GM18526 (cell line): ENCODE results near the gene RAD51.

Source experiments
- POLR2A ChIP-seq: IDR thresholded peaks from 3 replicates; pipeline ENCODE4 v1.6.1; 2011; ENCODE audit not compliant: insufficient read length; ENCODE audit errors: extremely low read depth

The RAD51 gene

DNA sequence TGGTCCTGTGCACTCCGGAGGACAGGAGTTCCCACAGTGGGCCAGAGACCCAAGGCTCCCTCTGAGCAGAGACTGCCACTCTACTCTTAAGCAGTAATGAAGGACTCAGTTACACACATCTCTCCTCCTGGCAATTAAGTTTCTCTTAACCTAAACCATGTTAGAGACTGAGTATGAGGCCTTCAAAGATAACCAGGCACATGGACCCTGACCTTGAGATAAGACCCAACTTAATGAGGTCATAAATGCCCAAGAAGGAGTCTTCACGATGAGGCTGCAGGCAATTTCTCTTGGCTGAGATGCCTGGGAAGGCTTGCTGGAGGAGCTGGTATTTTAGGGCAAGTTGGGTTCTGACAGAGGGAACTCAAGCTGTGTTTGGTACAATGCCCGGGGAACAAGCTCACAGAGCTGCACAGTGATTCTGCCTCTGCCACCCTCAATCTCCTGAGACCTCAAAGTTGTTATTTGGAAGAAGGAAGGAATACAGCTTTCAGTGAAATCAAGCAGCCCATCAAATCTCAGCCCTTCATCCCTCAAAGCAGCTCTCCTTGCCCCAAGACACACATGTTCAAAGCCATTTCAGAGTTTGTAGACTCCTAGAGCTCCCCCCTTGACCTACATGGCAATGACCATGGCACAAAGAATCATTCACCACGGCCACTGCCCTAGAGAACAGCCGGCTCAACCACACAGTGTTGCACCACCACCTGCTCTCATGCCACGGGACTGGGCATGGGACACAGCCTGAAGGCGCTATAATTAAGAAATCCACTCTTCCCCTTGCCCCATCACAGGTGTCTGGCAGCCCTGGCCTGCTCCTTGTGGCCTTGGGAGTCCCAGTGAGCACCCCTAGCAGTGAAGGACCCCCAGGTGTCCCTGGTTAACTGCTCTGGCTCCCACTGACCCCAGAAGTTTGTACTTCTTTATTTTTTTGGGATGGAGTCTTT lies 53.0 kb downstream of the RAD51 start:
- TF ChIP-seq POLR2A, result no peak

DNA sequence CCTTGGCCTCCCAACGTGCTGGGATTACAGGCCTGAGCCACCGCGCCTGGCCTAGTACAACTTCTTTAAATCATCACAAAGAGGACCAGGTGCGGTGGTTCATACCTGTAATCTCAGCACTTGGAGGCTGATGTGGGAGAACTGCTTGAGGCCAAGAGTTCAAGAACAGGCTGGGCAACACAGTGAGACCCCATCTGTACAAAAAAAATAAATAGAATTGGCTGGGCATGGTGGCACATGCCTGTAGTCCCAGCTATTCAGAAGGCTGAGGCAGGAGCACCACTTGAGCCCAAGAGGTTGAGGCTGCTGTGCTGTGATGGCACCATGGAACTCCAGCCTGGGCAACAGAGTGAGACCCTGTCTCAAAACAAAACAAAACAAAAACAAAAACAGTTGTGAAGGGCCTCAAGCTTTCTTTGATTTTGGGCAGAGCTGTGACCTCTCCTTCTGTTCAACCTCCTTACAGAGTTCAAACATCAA lies 54.2 kb downstream of the RAD51 start:
- TF ChIP-seq POLR2A, result no peak

DNA sequence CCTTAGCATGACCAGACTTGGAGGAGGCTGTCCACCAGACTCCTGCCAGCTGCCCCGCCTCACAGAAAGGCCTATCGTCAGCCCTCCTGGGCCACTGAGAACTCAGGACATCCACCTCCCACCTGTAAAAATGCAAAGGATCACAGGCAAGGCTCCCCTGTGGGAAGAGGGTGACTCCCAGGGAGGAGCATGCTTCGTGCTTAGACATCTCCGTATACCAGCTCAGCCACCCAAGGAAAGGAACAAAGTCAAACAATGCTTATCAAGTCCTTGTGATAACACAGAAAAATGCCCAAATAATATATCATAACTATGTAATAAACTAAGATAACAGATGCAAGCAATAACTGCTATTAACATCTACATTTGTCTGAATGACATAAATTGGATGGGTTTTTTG lies 55.9 kb downstream of the RAD51 start:
- TF ChIP-seq POLR2A, result no peak

DNA sequence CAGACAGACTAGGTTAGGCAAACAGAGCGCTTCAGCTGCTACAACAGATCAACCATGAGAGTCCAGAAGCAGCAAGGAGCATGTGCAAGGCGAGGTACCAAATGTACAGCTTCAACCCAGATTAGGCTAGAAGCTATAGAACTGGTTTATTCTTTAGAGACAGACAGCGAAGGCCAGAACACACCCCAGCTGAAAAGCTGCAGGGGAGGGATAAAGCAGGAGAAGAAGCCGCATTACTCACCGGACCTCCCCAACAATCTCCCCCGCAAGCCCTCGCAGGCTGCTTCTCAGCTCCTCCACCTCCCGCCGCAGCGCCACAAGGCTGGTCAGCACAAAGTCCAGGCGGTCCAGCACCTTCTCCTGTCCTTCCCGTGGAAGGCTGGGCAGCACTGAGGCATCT lies 56.8 kb downstream of the RAD51 start:
- TF ChIP-seq POLR2A, result no peak

DNA sequence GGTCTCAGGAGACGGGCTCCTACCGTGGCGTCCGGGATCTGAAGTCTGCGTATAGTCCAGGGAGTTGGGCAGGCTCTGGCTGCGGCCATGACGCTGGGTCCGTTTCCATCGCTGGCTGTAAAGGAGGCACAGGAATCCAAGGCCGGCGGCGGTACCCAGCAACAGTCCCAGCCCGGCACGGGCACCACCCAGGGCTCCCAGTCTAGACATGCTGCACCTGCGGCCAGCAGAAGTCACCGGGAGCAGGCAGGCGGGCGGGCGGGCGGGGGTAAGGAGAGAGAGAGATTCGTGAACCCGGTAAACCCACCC lies 59.6 kb downstream of the RAD51 start:
- TF ChIP-seq POLR2A, result no peak

DNA sequence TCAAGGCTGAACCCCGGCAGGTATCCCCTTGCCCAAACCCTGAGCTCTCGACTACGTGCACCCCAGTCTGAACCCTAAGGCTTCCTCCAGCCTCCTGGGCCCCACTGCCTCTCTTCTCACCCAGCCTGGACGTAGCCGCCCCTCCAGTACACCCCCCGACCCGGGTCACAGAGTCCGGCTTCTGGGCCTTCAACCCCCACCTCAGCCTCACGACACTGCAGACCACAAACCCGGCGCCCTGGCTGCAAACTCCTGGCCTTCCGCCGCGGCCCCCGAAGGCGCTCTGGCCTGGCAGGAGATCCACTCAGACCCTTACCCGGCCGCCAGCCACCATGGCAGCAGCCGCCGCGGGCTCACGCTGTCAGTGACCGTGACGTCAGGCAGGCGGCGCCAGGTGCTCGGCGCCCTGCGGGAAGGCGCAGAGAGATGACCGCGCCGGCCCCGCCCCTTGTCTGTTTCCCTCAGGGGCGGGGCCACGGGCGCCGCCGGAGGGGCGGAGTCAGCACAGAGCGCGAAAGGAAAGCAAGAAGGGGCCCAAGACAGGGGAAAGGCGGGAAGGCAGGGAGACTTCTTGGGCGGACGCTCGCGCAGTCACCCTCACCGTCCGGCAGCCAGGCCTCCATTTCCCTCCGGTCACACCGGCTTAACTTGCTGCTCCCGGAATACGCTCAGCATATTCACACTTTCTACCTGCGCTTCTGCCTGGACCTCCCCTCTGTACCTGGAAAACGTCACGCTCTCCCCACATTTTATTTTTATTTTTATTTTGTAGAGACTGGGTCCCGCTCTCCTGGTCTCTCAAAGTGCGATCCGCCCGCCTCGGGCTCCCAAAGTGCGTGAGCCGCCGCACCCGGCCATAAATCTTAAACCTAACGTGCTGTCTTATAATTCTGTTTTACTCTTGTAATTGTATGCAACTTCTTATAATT lies 60.2 kb downstream of the RAD51 start, which contains the start of gene RMDN3:
Gene RMDN3 (minus strand): TSS at position 372 of the 929 bp plus-strand sequence. CDS start 471 bp downstream, outside the sequence.
- peak; percentile 89 for TF ChIP-seq POLR2A

DNA sequence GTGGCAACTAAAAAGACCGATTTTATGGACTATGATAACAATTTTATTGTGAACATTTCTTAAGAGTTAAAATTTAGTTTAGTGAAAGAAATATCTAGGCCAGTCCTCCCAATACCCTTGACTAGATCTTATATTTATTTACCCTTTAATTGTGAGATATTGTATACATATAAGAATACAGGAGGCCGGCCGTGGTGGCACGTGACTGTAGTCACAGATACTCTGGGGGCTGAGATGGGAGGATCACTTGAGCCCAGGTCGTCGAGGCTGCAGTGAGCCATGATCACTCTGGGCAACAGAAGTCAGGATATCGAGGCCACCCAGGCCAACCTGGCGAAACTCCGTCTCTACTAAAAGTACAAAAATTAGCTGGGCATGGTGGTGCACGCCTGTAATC lies 60.8 kb downstream of the RAD51 start:
- TF ChIP-seq POLR2A, result no peak

DNA sequence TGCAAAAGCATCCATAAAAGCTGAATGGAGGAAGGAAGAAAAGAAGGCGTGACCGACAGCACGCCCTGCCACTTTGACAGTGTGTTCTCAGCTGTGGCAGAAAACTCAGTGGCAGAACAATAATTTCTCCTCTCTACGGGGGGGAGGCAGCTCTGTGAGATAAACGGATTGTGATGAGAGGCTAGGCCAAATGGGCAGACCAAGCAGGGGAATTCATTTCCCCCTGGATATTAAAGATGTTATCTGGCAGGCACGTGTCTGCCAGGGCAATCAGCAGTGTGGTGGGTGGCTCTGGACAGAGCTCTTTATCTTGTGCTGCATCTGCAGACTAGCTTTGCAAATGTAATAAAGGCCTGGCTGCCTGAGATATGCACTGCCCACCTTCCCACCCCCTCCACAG lies 62.0 kb downstream of the RAD51 start:
- no peak for TF ChIP-seq POLR2A

DNA sequence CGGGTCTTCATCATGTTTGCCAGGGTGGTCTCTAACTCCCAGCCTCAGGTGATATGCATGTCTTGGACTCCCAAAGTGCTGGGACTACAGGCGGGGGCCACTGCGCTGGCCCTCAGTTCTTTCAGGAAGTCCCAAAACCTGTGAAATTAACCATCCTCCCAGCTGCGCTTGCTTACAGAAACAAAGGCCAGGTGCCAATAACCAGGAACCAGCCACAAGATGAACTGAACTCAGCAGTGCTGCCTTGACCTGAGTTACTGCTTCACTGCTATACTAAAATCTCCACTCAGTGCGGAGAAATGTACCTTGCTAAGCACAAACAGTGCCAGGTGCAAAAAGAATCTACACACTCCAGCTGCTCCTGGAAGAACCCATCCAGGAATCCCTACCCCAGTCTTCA lies 65.0 kb downstream of the RAD51 start:
- no peak for TF ChIP-seq POLR2A

DNA sequence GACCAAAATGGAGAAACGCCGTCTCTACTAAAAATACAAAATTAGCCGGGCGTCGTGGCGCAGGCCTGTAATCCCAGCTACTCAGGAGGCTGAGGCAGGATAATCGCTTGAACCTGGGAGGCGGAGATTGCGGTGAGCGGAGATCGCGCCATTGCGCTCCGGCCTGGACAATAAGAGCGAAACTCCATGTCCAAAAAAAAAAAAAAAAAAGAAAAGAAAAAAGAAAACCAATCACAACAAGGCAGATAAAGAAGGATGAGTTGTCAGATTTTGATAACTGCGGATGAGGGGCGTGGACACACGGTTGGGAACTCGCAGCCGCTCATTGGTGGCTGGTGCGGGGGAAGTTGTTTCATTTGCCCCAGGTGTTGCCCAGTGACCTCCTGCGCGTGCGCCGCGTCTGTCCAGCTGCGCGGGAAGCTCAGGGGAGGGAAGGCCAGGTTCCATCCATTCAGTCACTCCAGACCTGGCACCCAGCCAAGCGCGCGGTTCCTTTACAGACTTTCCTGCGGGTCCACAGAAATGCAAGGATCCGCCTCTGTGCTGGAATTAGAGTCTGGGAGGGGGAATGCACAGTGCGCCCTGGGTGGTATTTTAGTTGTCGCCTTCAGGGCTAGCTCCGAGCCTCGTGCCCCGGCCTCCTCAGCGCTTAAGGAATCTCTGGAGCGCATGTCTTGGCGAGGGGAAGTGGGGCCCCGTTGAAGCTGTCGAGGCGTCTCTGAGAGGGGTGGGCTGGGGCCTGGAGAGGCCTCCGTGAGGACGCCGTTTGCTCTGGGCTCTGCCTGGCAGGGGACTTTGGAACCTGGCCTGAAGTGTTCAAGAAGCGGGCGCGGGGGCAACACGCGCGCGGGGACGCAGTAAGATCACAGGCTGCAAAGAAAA lies 68.2 kb downstream of the RAD51 start:
- no peak for TF ChIP-seq POLR2A

DNA sequence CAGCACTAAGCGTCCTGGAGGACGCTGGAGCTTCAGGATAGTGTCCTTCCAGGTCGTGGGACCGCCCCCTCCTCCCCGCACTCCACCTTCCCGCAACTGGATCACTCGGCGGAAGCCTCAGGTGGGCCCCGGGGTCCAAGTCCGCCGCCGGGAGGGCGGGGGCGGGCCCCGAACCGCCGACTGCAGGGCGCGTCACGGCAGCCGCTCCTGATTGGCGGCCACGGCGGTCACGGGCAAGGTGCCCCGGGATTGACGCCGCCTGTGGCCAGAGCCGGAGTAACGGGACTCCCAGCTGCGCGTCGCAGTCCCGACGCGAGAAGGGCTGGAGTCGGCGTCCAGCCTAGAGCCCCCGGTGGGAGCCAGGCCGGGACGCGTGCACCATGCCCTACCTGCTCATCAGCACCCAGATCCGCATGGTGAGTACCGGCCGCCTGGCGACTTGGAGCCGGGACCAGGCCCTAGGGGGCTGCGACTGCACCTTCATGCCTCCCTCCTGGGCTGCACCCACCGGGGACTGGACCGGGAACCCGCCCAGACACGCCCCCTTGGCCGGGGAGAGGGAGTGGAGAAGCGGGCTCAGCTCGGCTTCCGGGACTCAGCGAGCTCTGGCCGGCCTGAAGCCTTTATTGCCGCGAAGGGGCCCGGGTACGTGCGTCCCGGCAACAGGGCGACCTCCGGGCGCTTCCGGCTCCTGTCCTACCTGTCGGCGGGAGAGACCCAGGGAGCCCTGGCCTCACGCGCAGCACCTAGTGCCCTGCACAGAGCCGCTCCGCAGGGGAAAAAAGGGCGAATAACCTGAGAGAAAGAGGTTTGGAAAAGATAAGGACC lies 69.0 kb downstream of the RAD51 start, which contains the start of gene GCHFR:
Gene GCHFR (plus strand): TSS at position 268 of the 828 bp plus-strand sequence. CDS start 113 bp downstream, at position 381.
- TF ChIP-seq POLR2A, result peak; percentile 22

DNA sequence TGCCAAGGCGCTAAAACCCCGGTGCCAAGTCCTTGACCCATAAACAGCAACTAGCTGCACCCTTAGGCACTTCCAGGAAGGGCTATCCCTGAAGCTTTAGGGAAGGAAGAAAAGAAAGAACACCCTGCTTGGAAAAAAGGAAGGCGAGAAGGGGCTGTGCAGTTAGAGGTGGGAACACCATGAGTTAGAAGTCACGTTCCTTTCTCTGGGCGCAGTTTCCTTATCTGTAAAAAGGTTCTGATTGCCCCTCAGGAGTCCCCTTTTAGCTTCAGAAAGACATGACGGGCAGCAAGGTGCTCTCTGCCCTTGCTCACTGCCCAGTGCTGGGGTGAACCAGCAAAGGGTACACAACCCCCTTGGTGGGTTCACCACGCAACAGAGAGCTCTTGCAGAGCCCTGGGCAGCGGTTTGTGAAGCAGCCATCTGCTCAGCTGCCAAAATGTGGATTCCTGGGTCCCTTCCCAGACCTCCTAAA lies 69.7 kb downstream of the RAD51 start:
- TF ChIP-seq POLR2A, result no peak

DNA sequence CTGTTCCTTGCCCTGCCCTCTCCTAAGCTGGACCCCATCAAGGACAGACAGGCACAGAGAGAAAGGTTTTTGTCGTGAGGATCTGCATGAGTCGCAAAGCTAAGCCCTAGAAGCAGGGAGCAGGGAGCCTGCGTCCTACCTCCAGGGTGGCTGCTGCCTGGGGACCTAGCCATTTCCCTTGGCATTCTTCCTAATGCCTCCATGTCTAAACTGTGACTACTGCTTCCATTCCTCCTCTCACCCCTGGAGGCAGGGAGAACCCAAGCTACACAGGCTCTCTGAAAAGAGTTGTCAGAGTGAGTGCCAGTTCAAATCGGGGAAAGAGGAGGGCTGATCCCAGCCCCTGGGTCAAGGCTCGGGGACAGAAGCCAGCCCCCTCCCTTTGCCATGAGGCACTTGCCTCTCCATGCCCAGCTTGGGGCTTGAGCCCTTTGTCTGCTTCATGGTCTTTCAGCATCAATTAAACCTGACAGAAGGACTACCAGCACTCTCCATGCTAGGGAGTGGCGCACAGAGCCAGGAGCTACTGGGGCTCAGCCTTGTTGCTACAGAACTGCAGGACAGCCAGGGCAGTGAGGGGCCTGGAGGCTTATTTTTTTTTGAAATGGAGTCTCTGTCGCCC lies 71.3 kb downstream of the RAD51 start:
- TF ChIP-seq POLR2A, result no peak
